ENCODE data around the gene F10. TPM values are rescaled to one million over a fixed set of nuclear protein-coding genes. Genes with fewer than 3 reads are reported as not detected.
A peak's percentile ranks its signal among the peaks of the same experiment; 100 is the strongest.

F10 gene
- total and polyA plus RNA-seq, 2 of the 13 experiments (the other 11 are each of a cell fraction or from before 2014, with no cell fraction given), result 58.4 to 237 TPM

GRCh38 chr13:113123226-113124201, 915 bp downstream of the F10 start (continued):
- no peak for TF ChIP-seq GLI4 (CRISPR knock-in tag; IDR thresholded peaks at IDR 0.05; ENCODE audit: borderline replicate concordance)
- TF ChIP-seq KDM3A (CRISPR knock-in tag; IDR thresholded peaks at IDR 0.05; ENCODE audit: low read depth), result no peak
- TF ChIP-seq ARNT (IDR thresholded peaks at IDR 0.05), result no peak
- no peak for TF ChIP-seq PITX1 (CRISPR knock-in tag; IDR thresholded peaks at IDR 0.05)
- no peak for TF ChIP-seq CHD4 (IDR thresholded peaks at IDR 0.05; ENCODE audit: borderline replicate concordance, low read length)
- TF ChIP-seq, protein P1, sequence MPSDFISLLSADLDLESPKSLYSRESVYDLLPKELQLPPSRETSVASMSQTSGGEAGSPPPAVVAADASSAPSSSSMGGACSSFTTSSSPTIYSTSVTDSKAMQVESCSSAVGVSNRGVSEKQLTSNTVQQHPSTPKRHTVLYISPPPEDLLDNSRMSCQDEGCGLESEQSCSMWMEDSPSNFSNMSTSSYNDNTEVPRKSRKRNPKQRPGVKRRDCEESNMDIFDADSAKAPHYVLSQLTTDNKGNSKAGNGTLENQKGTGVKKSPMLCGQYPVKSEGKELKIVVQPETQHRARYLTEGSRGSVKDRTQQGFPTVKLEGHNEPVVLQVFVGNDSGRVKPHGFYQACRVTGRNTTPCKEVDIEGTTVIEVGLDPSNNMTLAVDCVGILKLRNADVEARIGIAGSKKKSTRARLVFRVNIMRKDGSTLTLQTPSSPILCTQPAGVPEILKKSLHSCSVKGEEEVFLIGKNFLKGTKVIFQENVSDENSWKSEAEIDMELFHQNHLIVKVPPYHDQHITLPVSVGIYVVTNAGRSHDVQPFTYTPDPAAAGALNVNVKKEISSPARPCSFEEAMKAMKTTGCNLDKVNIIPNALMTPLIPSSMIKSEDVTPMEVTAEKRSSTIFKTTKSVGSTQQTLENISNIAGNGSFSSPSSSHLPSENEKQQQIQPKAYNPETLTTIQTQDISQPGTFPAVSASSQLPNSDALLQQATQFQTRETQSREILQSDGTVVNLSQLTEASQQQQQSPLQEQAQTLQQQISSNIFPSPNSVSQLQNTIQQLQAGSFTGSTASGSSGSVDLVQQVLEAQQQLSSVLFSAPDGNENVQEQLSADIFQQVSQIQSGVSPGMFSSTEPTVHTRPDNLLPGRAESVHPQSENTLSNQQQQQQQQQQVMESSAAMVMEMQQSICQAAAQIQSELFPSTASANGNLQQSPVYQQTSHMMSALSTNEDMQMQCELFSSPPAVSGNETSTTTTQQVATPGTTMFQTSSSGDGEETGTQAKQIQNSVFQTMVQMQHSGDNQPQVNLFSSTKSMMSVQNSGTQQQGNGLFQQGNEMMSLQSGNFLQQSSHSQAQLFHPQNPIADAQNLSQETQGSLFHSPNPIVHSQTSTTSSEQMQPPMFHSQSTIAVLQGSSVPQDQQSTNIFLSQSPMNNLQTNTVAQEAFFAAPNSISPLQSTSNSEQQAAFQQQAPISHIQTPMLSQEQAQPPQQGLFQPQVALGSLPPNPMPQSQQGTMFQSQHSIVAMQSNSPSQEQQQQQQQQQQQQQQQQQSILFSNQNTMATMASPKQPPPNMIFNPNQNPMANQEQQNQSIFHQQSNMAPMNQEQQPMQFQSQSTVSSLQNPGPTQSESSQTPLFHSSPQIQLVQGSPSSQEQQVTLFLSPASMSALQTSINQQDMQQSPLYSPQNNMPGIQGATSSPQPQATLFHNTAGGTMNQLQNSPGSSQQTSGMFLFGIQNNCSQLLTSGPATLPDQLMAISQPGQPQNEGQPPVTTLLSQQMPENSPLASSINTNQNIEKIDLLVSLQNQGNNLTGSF (CRISPR knock-in tag; IDR thresholded peaks at IDR 0.05), result no peak
- TF ChIP-seq SP4 (CRISPR knock-in tag; IDR thresholded peaks at IDR 0.05), result no peak; the same call in 1 of the 2 replicates
- TF ChIP-seq, protein P2, sequence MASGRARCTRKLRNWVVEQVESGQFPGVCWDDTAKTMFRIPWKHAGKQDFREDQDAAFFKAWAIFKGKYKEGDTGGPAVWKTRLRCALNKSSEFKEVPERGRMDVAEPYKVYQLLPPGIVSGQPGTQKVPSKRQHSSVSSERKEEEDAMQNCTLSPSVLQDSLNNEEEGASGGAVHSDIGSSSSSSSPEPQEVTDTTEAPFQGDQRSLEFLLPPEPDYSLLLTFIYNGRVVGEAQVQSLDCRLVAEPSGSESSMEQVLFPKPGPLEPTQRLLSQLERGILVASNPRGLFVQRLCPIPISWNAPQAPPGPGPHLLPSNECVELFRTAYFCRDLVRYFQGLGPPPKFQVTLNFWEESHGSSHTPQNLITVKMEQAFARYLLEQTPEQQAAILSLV (CRISPR knock-in tag; IDR thresholded peaks at IDR 0.05; ENCODE audit: borderline replicate concordance), result 0 out of 2 replicates have a peak, but pooled peaks have one; percentile 19
- TF ChIP-seq CREM (IDR thresholded peaks at IDR 0.05), result no peak
- TF ChIP-seq CREM (CRISPR knock-in tag; IDR thresholded peaks at IDR 0.05), result no peak
- TF ChIP-seq BCLAF1 (IDR thresholded peaks at IDR 0.05), result no peak
- TF ChIP-seq XBP1 (CRISPR knock-in tag; IDR thresholded peaks at IDR 0.05), result no peak
- no peak for TF ChIP-seq CBFB (CRISPR knock-in tag; IDR thresholded peaks at IDR 0.05)
- TF ChIP-seq MTF1 (CRISPR knock-in tag; IDR thresholded peaks at IDR 0.05), result no peak
- no peak for TF ChIP-seq HNRNPK (IDR thresholded peaks at IDR 0.05; ENCODE audit: low read depth, low read length, poor library complexity, severe bottlenecking)
- no peak for TF ChIP-seq ZMAT3 (CRISPR knock-in tag; conservative IDR thresholded peaks at IDR 0.05)
- TF ChIP-seq ZNF235 (CRISPR knock-in tag; IDR thresholded peaks at IDR 0.05; ENCODE audit: borderline replicate concordance), result peak; percentile 18; the same call in 1 of the 2 replicates
- TF ChIP-seq GTF3A (CRISPR knock-in tag; conservative IDR thresholded peaks at IDR 0.05), result no peak
- no peak for TF ChIP-seq DNMT1 (CRISPR knock-in tag; IDR thresholded peaks at IDR 0.05)
- no peak for TF ChIP-seq EED (CRISPR knock-in tag; IDR thresholded peaks at IDR 0.05)
